Activated T-cell treated with anti-CD3 and anti-CD28 coated beads for 1 hour (primary cell): ENCODE data around the gene HTR3C.

Source experiments
- DNase-seq: peaks from one replicate; pipeline ENCODE4 v3.0.0-alpha.2; 2020; ENCODE audit warnings: low read depth

HTR3C gene

GRCh38 chr3:184092199-184092598, 39.4 kb downstream of the HTR3C start:
- DNase-seq = no peak

GRCh38 chr3:184096811-184097383, 44.0 kb downstream of the HTR3C start, which contains the start of gene HTR3E:
Gene HTR3E (plus strand): TSS chr3:184097064. CDS start chr3:184097530, 466 bp downstream.
- DNase-seq = no peak

- no peak for DNase-seq
Measured at GRCh38 chr3:184097556-184097955, 44.7 kb downstream of the HTR3C start.

GRCh38 chr3:184099806-184100686, 47.2 kb downstream of the HTR3C start:
- DNase-seq = no peak
